Left lung (tissue), 10 donors: Measurements from ENCODE around the gene SPATA13. TPM values are rescaled to one million over a fixed set of nuclear protein-coding genes. Genes with fewer than 3 reads are reported as not detected.

Experiments used
- ATAC-seq: fragments of 200-7000 bp; cut with Tn5 transposase; one replicate; pipeline ENCODE4 v1.9.1; 2020; ENCODE audit warnings: moderate library complexity
- DNase-seq, 4 donors: peaks; one replicate each; pipeline ENCODE4 v3.0.0-alpha.2; 2013 to 2020
- H3K27ac ChIP-seq, 2 donors: fragments of 200-600 bp; sonication (generic) in 1 of 2; one replicate each; pipeline versions ENCODE4 v1.5.0 to v1.8.0; 2020 to 2021
- H3K27me3 ChIP-seq, 2 donors: fragments of 200-600 bp; sonication (generic) in 1 of 2; one replicate each; pipeline versions ENCODE4 v1.5.0 to v1.8.0; 2020 to 2021
- H3K36me3 ChIP-seq, 2 donors: fragments of 200-600 bp; sonication (generic) in 1 of 2; one replicate each; pipeline versions ENCODE4 v1.5.0 to v1.8.0; 2020 to 2021
- H3K4me1 ChIP-seq, 2 donors: fragments of 200-600 bp; one replicate each; pipeline ENCODE4 v1.8.0; 2021
- H3K4me3 ChIP-seq, 2 donors: fragments of 200-600 bp; sonication (generic) in 1 of 2; one replicate each; pipeline versions ENCODE4 v1.5.0 to v1.8.0; 2020 to 2021; ENCODE audit warnings: mild to moderate bottlenecking in 1 of 2
- H3K9me3 ChIP-seq, 2 donors: fragments of 200-600 bp; sonication (generic) in 1 of 2; one replicate each; pipeline versions ENCODE4 v1.5.0 to v1.8.0; 2020 to 2021
- CTCF ChIP-seq, 2 donors: fragments of 200-600 bp; sonication (generic) in 1 of 2; IDR thresholded peaks; one replicate each; pipeline versions ENCODE4 v1.5.0 to v1.8.0; 2021; ENCODE audit warnings: antibody characterized with exemption in 2 of 2
- intact Hi-C, 2 donors: fragments of 100-400 bp; cut with DNase I; formaldehyde crosslinking; loops; one replicate each; pipeline versions ENCODE4 v1.11.2 to v1.14.2; 2022
- polyA plus RNA-seq, 6 donors: library from polyadenylated mRNA; unstranded; fragments of 120-200 nt; gene quantifications; one replicate each; pipeline ENCODE4 v1.2.1, GENCODE V29; 2013; ENCODE audit not compliant: insufficient read length in 6 of 6
- total RNA-seq, 2 donors: library from RNA; stranded (reverse); fragmentation: NEBNext Ultra II Directional; extraction: Animal tissue kit (Norgen Biotek cat#: 25700); gene quantifications; one replicate each; pipeline ENCODE4 v1.2.1, GENCODE V29; 2021
- donor health status: DM: no; HTN: yes; CAD: no.
- donor health status: DM: no; HTN: no; CAD: no.

SPATA13 gene
- total and polyA plus RNA-seq, 8 donors: 11.4 to 31.4 (median 14.7) TPM

GRCh38 chr13:24254146-24254841 is 93.8 kb downstream of the SPATA13 start:
- Histone ChIP-seq H3K4me1 (peaks cover 0 to 49% of the 10 kb centered on the region in 2 donors), H3K36me3 (peaks cover 0 to 12% of the 10 kb centered on the region in 2 donors), H3K27ac (peak overlapping the region in 1 of 2 donors; percentile 94), H3K27me3 (no peaks in the 10 kb centered on the region), H3K4me3 (peak overlapping the region in 1 of 2 donors; percentile 28), H3K9me3 (no peaks in the 10 kb centered on the region)
- intact Hi-C loops: no loop called here
- TF ChIP-seq CTCF (IDR thresholded peaks at IDR 0.05): no peak
- DNase-seq (peak in 1 of 4 donors; percentile 66), ATAC-seq (peak; percentile 87)

- intact Hi-C loops: no loop called here
- TF ChIP-seq CTCF (IDR thresholded peaks at IDR 0.05): no peak
- H3K27ac ChIP-seq: no peak overlapping the region
- DNase-seq: no peak
- peaks cover 0 to 30% of the 10 kb centered on the region in 2 donors for H3K4me1 ChIP-seq
- no peak overlapping the region for H3K4me3 ChIP-seq
- no peak for ATAC-seq
- no peaks in the 10 kb centered on the region for H3K36me3 ChIP-seq
- no peaks in the 10 kb centered on the region for H3K27me3 ChIP-seq
- H3K9me3 ChIP-seq: no peaks in the 10 kb centered on the region
Measured at GRCh38 chr13:24257497-24257896, 97.0 kb downstream of the SPATA13 start.

- Histone ChIP-seq H3K36me3 (no peaks in the 10 kb centered on the region), H3K4me3 (no peak overlapping the region), H3K27me3 (no peaks in the 10 kb centered on the region), H3K27ac (no peak overlapping the region), H3K4me1 (peaks cover 7 to 28% of the 10 kb centered on the region in 2 donors), H3K9me3 (no peaks in the 10 kb centered on the region)
- DNase-seq (no peak), ATAC-seq (no peak)
- intact Hi-C loops: no loop called here
- TF ChIP-seq CTCF (IDR thresholded peaks at IDR 0.05): no peak
Measured at GRCh38 chr13:24261566-24261965, 101.0 kb downstream of the SPATA13 start.

GRCh38 chr13:24263632-24264031 is 103.1 kb downstream of the SPATA13 start:
- H3K4me3 ChIP-seq: no peak overlapping the region
- H3K4me1 ChIP-seq: peaks cover 7 to 49% of the 10 kb centered on the region in 2 donors
- no peak for DNase-seq
- TF ChIP-seq CTCF (IDR thresholded peaks at IDR 0.05): no peak
- H3K9me3 ChIP-seq: no peaks in the 10 kb centered on the region
- no peaks in the 10 kb centered on the region for H3K27me3 ChIP-seq
- intact Hi-C loops: no loop called here
- no peaks in the 10 kb centered on the region for H3K36me3 ChIP-seq
- ATAC-seq: no peak
- H3K27ac ChIP-seq: peak overlapping the region in 1 of 2 donors; percentile 55

- no peaks in the 10 kb centered on the region for H3K36me3 ChIP-seq
- H3K27me3 ChIP-seq: no peaks in the 10 kb centered on the region
- DNase-seq (peak in 3 of 4 donors; percentile 41 to 77 (median 70)), ATAC-seq (peak; percentile 92)
- H3K9me3 ChIP-seq: no peaks in the 10 kb centered on the region
- H3K4me3 ChIP-seq: no peak overlapping the region
- intact Hi-C loops: no loop called here
- no peak for TF ChIP-seq CTCF (IDR thresholded peaks at IDR 0.05)
- H3K4me1 ChIP-seq: peaks cover 7 to 54% of the 10 kb centered on the region in 2 donors
- peak overlapping the region in 1 of 2 donors; percentile 55 for H3K27ac ChIP-seq
Measured at GRCh38 chr13:24264976-24265375, 104.5 kb downstream of the SPATA13 start.
